Adrenal gland (tissue), 12 donors: ENCODE data around the gene FAM111B. TPM values are rescaled to one million over a fixed set of nuclear protein-coding genes. Genes with fewer than 3 reads are reported as not detected.

Source experiments
- DNase-seq, 7 donors: peaks; one replicate each; pipeline ENCODE4 v3.0.0-alpha.2; 2019 to 2020
- H3K27ac ChIP-seq, 5 donors: fragments of 200-600 bp; sonication (generic) in 4 of 5; 1 replicate in 3 of 5; 2 replicates in 2 of 5; pipeline versions ENCODE4 v1.5.1 to v1.8.0; 2016 to 2020; ENCODE audit warnings: mild to moderate bottlenecking in 1 of 5
- H3K27me3 ChIP-seq: fragments of 200-600 bp; 2 replicates; pipeline ENCODE4 v1.8.0; 2021
- H3K36me3 ChIP-seq, 2 donors: fragments of 200-600 bp; replicated peaks in 1 of 2; 1 replicate in 1 of 2; 2 replicates in 1 of 2; pipeline versions ENCODE4 v1.5.1 to v1.8.0; 2018 to 2022
- H3K4me1 ChIP-seq, 2 donors: fragments of 200-600 bp; replicated peaks in 1 of 2; 1 replicate in 1 of 2; 2 replicates in 1 of 2; pipeline versions ENCODE4 v1.5.1 to v1.8.0; 2018 to 2021
- H3K4me3 ChIP-seq, 4 donors: fragments of 200-600 bp; sonication (generic) in 3 of 4; one replicate each; pipeline ENCODE4 v1.5.1; 2016 to 2018
- H3K9me3 ChIP-seq, 3 donors: fragments of 200-600 bp; sonication (generic) in 1 of 3; replicated peaks in 1 of 3; 1 replicate in 2 of 3; 2 replicates in 1 of 3; pipeline versions ENCODE4 v1.5.1 to v1.8.0; 2016 to 2021
- POLR2A ChIP-seq, 2 donors: fragments of 450-650 bp; IDR thresholded peaks; one replicate each; pipeline ENCODE4 v1.6.1; 2017; ENCODE audit warnings: antibody characterized with exemption in 2 of 2, mild to moderate bottlenecking in 2 of 2, moderate library complexity in 1 of 2
- WGBS, 4 donors: extraction: QIAGEN DNeasy Blood & Tissue Kit in 2 of 4; methylation state at CpG; one replicate each; pipeline versions ENCODE4 v1.1.5 to v1.1.7; 2013 to 2017; 5-methylcytosine and 5-hydroxymethylcytosine counted together
- intact Hi-C, 2 donors: fragments of 100-400 bp; cut with DNase I; formaldehyde crosslinking; loops; one replicate each; pipeline versions ENCODE4 v1.14.1 to v1.15.0; 2022 to 2023
- polyA plus RNA-seq, 3 donors: library from polyadenylated mRNA; stranded (reverse); fragments of 200-250 nt in 2 of 3; fragments of 350-450 nt in 1 of 3; fragmentation: Illumina TruSeq in 1 of 3; extraction: RNeasy Lipid Tissue Mini Kit (QIAGEN cat#74804) in 1 of 3; gene quantifications; one replicate each; pipeline ENCODE4 v1.2.3, GENCODE V29; 2013 to 2014
- total RNA-seq, 9 donors: library from RNA; depleted of rRNA in 4 of 9; stranded (reverse); fragments of >200 nt in 4 of 9; fragments of 120-200 nt in 1 of 9; fragmentation: NEBNext Ultra II Directional in 1 of 9; extraction: Animal tissue kit (Norgen Biotek cat#: 25700) in 1 of 9; gene quantifications; one replicate each; pipeline versions ENCODE4 v1.1.0 to v1.2.4, GENCODE V29; 2013 to 2023
- TF ChIP-seq, protein P1 (sequence below), 6 experiments: fragments of 450-650 bp in 4 of 6; fragments of 200-600 bp in 2 of 6; sonication (generic) in 1 of 6; IDR thresholded peaks; 1 replicate in 5 of 6; 2 replicates in 1 of 6; pipeline versions ENCODE4 v1.5.1 to v1.8.0; 2016 to 2021; ENCODE audit warnings: antibody characterized with exemption in 6 of 6, mild to moderate bottlenecking in 2 of 6, moderate library complexity in 1 of 6
- donor health status: healthy with polysubstance abuse.
- donor health status: Bipolar disorder and iron deficiency.
- donor health status: DM: yes; HTN: yes; CAD: no.
- donor health status: DM: no; HTN: no; CAD: no.
- donor health status: DM: no; HTN: no; CAD: no.
- donor health status: DM: yes; HTN: yes; CAD: no.

Gene FAM111B
- total and polyA plus RNA-seq, 12 donors: 0.08 to 14.1 (median 0.77) TPM; not detected in 1

DNA sequence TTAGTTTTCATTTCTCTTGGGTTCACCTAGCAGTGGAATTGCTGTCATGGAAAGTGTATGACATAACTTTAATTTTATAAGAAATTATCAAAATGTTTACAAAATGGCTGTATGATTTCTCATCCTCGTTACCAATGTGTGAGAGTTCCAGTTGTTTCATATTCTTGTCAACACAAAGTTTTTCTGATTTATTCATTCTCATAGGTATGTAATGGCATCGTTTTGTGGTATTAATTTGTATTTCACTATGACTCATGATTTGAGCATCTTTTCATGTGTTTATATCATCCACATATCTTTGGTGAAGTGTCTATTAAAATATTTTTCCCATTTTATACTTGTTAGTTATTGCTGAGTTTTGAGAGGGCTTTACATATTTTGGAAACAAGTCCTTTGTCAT, 5.5 kb downstream of the FAM111B start:
- 80 to 94% (median 85%) methylated on average over 2 of the region's 2 CpGs for WGBS, 4 donors
- H3K4me1 ChIP-seq: no peaks in the 10 kb centered on the region

DNA sequence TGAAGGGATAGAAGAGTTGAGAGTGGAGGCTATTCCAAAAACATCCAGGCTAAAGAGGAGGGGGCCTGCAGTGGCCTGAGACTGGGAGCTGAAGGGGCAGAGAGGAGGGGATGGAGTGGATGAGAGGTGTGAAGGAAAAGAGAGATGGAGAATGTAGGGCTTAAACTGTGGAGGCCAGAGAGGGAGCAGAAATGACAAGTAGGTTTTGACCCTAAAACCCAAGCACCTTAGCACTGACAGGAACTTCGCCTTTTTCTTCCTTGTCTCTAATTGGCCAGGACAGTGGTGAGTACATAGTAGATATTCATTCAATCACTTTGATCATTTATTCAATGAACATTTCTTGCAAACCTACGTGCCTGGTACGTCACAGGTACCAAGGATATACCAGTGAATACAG, 7.3 kb downstream of the FAM111B start:
- no peak overlapping the region for H3K27ac ChIP-seq
- H3K4me1 ChIP-seq: no peaks in the 10 kb centered on the region
- no peak for TF ChIP-seq POLR2A (IDR thresholded peaks at IDR 0.05)
- TF ChIP-seq, protein P1, sequence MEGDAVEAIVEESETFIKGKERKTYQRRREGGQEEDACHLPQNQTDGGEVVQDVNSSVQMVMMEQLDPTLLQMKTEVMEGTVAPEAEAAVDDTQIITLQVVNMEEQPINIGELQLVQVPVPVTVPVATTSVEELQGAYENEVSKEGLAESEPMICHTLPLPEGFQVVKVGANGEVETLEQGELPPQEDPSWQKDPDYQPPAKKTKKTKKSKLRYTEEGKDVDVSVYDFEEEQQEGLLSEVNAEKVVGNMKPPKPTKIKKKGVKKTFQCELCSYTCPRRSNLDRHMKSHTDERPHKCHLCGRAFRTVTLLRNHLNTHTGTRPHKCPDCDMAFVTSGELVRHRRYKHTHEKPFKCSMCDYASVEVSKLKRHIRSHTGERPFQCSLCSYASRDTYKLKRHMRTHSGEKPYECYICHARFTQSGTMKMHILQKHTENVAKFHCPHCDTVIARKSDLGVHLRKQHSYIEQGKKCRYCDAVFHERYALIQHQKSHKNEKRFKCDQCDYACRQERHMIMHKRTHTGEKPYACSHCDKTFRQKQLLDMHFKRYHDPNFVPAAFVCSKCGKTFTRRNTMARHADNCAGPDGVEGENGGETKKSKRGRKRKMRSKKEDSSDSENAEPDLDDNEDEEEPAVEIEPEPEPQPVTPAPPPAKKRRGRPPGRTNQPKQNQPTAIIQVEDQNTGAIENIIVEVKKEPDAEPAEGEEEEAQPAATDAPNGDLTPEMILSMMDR (IDR thresholded peaks at IDR 0.05): no peak
- intact Hi-C loops: no loop called here
- no peaks in the 10 kb centered on the region for H3K27me3 ChIP-seq
- H3K36me3 ChIP-seq: no peaks in the 10 kb centered on the region
- no peak for DNase-seq
- WGBS, 4 donors: 91 to 99% (median 98%) methylated on average over 3 of the region's 3 CpGs
- H3K4me3 ChIP-seq: no peak overlapping the region
- H3K9me3 ChIP-seq: no peaks in the 10 kb centered on the region

More for the DNA sequence above, 5.5 kb downstream of the FAM111B start:
- H3K4me3 ChIP-seq: no peak overlapping the region
- H3K27ac ChIP-seq: no peak overlapping the region
- intact Hi-C loops: no loop called here
- TF ChIP-seq POLR2A (IDR thresholded peaks at IDR 0.05): no peak
- TF ChIP-seq, protein P1 (IDR thresholded peaks at IDR 0.05): no peak
- no peaks in the 10 kb centered on the region for H3K27me3 ChIP-seq
- DNase-seq: no peak
- no peaks in the 10 kb centered on the region for H3K9me3 ChIP-seq
- H3K36me3 ChIP-seq: no peaks in the 10 kb centered on the region

DNA sequence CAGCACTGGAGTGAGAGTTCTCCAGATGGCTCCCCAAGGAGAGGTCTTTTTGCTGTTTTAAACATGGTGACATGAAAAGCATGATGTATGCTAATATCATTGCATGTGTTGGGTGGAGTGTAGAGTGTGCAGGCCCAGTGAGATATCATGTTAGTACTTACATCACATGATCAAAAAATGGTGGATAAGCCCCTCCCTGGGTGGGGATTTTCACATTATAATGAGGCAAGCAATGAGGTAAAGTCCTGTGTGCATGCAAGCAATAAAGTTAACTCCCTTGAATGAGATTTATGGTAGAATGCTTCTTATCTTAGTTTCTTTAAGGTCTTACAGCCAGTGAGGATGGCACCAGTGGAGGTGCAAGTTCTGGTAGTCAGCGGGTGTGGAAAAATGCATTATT, 8.5 kb downstream of the FAM111B start:
- Histone ChIP-seq H3K27ac (no peak overlapping the region), H3K4me3 (no peak overlapping the region), H3K27me3 (no peaks in the 10 kb centered on the region), H3K36me3 (no peaks in the 10 kb centered on the region), H3K4me1 (no peaks in the 10 kb centered on the region), H3K9me3 (no peaks in the 10 kb centered on the region)
- no peak for DNase-seq
- no peak for TF ChIP-seq POLR2A (IDR thresholded peaks at IDR 0.05)
- TF ChIP-seq, protein P1 (IDR thresholded peaks at IDR 0.05): no peak
- intact Hi-C loops: no loop called here
- 95 to 100% (median 99%) methylated on average over 1 of the region's 1 CpG for WGBS, 4 donors

- no peaks in the 10 kb centered on the region for H3K27me3 ChIP-seq
- H3K9me3 ChIP-seq: no peaks in the 10 kb centered on the region
- H3K36me3 ChIP-seq: no peaks in the 10 kb centered on the region
- no peak for DNase-seq
- H3K27ac ChIP-seq: no peak overlapping the region
- intact Hi-C loops: no loop called here
- no peaks in the 10 kb centered on the region for H3K4me1 ChIP-seq
- WGBS, 4 donors: 92 to 99% (median 95%) methylated on average over 2 of the region's 2 CpGs
- TF ChIP-seq, protein P1 (IDR thresholded peaks at IDR 0.05): no peak
- no peak for TF ChIP-seq POLR2A (IDR thresholded peaks at IDR 0.05)
- no peak overlapping the region for H3K4me3 ChIP-seq
Observed at GRCh38 chr11:59117774-59118173, 10.7 kb downstream of the FAM111B start.
